Activated CD4-positive, alpha-beta T cell treated with anti-CD3 and anti-CD28 coated beads for 4 hours (primary cell): ENCODE results near the gene BAD.

ENCODE experiments used
- DNase-seq, 2 donors: peaks; one replicate each; pipeline ENCODE4 v3.0.0-alpha.2; 2020

BAD gene

GRCh38 chr11:64226507-64227051 lies 57.9 kb downstream of the BAD start:
- DNase-seq: peak; percentile 32 to 46

DNA sequence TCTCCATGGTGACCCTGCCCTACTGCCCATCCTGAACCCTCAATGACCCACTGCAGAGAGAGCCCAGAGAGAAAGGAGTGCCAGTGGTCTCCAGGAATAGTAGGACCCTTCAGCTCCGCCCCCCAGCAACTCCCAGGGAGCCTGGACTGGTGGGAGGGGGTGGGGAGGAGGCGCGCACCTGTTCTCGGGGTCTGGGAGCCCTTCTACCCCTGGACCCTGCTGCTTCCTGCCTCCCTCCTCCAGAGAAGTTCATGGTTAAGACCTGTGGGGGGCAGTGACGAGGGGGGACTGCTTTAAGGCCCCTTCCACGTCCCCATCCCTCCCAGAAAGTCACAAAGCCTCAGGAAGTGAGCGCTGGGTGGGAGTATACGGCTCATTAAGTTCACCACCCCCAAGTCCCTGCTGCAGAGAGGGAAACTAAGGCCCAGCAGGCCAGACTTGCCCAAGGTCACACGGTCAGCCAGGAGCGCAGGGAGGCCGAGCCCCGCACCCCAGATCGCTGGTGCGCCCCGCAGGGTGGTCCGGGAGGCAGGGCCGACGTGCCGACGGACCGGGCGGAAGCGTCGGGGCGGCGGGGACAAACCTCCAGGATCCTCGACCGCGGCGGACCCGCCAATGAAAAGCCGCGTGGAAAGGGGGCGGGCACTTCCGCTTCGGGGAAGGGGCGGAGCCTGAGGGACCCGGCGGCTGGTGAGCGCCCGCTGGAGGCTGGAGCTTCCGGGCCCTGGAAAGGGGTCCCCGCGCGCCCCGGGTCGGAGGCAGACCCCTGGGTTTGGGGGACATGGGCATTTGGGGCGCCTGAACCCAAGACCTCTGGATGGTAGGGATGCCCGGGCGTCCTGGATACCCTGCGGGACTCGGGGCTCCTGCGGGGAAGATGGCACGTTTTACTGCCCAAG lies 58.6 kb downstream of the BAD start, which contains the start of the genes NUDT22 and TRPT1:
Gene NUDT22, plus strand, starts transcription at position 667 of the 899 bp plus-strand sequence. CDS start 379 bp downstream, outside the sequence.
Gene TRPT1, minus strand, starts transcription at position 579 of the 899 bp plus-strand sequence. Its CDS starts 326 bp downstream, at position 253.
- DNase-seq: peak; percentile 85 to 92

GRCh38 chr11:64224891-64225607 lies 59.4 kb downstream of the BAD start:
- no peak for DNase-seq

GRCh38 chr11:64224151-64224890 lies 60.1 kb downstream of the BAD start:
- DNase-seq: no peak

DNA sequence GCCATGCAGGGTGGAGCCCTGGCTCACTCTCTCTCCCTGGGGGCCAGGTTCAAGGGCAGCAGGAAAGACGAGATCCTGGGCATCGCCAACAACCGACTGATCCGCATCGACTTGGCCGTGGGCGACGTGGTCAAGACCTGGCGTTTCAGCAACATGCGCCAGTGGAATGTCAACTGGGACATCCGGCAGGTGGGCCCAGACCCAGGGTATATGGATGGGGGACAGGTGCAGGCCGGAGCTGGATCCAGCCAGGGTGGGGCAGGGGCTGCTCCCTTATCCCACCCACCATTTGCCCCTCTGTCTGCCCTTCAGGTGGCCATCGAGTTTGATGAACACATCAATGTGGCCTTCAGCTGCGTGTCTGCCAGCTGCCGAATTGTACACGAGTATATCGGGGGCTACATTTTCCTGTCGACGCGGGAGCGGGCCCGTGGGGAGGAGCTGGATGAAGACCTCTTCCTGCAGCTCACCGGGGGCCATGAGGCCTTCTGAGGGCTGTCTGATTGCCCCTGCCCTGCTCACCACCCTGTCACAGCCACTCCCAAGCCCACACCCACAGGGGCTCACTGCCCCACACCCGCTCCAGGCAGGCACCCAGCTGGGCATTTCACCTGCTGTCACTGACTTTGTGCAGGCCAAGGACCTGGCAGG lies 61.3 kb downstream of the BAD start:
- no peak for DNase-seq

GRCh38 chr11:64222651-64223000 lies 61.8 kb downstream of the BAD start:
- DNase-seq: no peak

- no peak for DNase-seq
These were observed 63.7 kb downstream of the BAD start for GRCh38 chr11:64220798-64221197.

DNA sequence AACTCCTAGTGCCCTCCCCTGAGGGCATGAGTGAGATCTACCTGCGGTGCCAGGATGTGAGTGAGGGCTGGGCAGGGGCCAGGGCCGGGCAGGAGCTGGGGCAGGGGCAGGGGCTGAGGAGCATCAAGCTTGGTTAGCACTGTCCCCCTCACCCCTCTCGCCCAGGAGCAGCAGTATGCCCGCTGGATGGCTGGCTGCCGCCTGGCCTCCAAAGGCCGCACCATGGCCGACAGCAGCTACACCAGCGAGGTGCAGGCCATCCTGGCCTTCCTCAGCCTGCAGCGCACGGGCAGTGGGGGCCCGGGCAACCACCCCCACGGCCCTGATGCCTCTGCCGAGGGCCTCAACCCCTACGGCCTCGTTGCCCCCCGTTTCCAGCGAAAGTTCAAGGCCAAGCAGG lies 64.2 kb downstream of the BAD start:
- DNase-seq: no peak
